22Rv1 (cell line): ENCODE data around the gene FBLIM1.

Experiments
- H3K27ac ChIP-seq: fragments of 450-650 bp; 2 replicates; pipeline ENCODE4 v1.5.1; 2017
- ZFX ChIP-seq: fragments of 450-650 bp; IDR thresholded peaks from 2 replicates; pipeline ENCODE4 v1.6.1; 2017; ENCODE audit warnings: antibody characterized with exemption, borderline replicate concordance
- TF ChIP-seq, protein P1 (sequence below): fragments of 450-650 bp; IDR thresholded peaks from 2 replicates; pipeline ENCODE4 v1.5.1; 2017; ENCODE audit warnings: mild to moderate bottlenecking

FBLIM1 gene

DNA sequence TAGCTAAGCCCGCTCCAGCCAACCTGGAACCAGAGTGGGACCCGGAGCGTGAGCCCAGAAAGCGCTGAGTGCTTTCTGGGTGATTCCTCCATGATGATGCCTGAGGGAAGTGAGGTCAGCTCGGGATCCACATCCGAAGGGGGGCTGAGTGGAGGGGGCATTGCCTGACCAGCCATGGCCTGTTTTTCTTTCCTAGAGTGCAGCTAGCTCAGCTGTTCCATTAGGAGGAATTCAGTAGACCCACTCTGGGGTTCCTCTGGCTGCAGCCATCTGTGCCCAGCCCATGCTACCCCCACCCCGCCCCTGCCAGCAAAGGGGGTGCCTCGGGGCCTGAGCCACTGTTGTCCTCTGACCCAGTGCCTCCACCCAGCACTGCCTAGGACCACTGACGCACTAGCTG, 32.1 kb upstream of the FBLIM1 start:
- H3K27ac ChIP-seq = no peak overlapping the region
- TF ChIP-seq, protein P1, sequence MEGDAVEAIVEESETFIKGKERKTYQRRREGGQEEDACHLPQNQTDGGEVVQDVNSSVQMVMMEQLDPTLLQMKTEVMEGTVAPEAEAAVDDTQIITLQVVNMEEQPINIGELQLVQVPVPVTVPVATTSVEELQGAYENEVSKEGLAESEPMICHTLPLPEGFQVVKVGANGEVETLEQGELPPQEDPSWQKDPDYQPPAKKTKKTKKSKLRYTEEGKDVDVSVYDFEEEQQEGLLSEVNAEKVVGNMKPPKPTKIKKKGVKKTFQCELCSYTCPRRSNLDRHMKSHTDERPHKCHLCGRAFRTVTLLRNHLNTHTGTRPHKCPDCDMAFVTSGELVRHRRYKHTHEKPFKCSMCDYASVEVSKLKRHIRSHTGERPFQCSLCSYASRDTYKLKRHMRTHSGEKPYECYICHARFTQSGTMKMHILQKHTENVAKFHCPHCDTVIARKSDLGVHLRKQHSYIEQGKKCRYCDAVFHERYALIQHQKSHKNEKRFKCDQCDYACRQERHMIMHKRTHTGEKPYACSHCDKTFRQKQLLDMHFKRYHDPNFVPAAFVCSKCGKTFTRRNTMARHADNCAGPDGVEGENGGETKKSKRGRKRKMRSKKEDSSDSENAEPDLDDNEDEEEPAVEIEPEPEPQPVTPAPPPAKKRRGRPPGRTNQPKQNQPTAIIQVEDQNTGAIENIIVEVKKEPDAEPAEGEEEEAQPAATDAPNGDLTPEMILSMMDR = no peak
- TF ChIP-seq ZFX = no peak

DNA sequence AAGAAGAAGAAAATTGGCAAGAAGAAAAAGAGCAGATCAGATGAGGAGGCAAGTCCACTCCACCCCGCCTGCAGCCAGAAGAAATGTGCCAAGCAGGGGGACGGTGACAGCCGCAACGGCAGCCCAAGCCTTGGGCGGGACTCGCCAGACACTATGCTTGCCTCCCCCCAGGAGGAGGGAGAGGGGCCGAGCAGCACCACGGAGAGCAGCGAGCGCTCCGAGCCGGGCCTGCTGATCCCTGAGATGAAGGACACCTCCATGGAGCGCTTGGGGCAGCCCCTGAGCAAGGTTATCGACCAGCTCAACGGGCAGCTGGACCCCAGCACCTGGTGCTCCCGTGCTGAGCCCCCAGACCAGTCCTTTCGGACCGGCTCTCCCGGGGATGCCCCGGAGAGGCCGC, 31.6 kb upstream of the FBLIM1 start:
- no peak for TF ChIP-seq ZFX
- H3K27ac ChIP-seq = no peak overlapping the region

DNA sequence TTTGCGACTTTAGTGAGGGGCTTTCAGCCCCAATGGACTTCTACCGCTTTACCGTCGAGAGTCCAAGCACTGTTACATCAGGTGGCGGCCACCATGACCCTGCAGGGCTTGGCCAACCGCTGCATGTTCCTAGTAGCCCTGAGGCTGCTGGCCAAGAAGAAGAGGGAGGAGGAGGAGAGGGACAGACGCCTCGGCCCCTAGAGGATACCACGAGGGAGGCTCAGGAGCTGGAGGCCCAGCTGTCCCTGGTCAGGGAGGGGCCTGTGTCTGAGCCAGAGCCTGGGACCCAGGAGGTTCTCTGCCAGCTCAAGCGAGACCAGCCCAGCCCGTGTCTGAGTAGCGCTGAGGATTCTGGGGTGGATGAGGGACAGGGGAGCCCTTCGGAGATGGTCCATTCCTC, 31.2 kb upstream of the FBLIM1 start:
- no peak overlapping the region for H3K27ac ChIP-seq
- no peak for TF ChIP-seq ZFX
- TF ChIP-seq, protein P1 = no peak

DNA sequence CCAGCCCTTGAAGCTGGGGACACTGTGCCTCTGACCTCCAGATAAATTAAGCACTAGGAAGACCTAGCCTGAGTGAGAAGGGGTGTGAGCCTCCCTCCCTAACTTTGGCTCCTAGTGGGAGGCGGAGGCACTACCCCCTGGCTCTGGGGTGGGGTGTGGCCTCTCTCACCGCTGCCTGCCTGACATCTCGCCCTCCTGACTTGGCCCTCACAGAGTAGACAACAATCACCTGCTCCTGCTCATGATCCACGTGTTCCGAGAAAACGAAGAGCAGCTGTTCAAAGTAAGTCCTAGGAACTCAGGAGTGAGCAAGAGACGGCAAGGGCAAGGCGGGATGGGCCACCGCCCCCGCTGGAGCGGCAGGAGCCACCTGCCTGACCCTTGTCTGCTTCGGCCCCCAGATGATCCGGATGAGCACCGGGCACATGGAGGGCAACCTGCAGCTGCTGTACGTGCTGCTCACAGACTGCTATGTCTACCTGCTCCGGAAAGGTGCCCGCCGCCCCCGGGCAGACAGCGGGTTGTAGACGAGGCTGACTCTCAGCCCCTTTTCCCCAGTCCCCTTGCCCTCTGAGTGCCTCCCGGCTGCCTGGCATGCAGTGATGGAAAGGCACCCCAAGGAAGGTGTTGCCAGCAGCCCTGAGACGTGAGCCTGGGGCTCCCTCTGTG, 30.6 kb upstream of the FBLIM1 start:
- TF ChIP-seq, protein P1 = no peak
- no peak for TF ChIP-seq ZFX

DNA sequence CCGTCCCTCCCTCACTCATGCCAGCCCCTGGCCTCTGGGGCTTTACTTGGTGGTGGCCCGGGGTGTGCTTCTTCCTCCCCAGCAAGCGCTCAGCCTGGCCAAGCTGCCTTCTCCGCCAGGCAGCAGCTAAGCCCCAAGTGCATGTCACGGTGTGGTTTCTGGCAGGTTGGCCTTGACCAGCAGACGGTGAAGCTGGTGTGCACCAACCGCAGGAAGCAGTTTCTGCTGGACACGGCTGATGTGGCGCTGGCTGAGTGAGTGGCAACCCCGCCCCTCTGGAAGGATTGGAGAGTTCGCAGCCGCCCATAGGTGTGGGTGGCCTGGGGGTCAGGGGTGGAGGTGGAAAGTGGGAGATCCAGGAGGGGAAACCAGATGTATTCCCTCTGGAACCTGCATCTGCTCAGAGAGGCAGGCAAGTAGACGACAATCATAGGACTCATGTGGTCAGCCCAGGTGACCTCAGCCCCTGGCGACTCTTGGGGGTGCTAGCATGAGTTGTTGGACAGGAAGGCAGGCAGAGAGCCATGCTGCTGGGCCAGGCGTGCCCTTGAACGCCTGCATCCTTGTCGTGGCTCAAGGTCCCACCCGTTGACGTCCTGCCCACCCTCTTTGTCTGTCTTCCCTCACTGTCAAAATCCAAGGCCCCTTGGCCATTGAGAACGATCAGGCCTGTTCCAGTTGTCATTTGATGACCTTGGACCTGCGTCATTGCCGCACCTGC, 29.5 kb upstream of the FBLIM1 start:
- 0 out of 2 replicates have a peak overlapping the region, but pooled peaks have one; percentile 18 for H3K27ac ChIP-seq
- TF ChIP-seq, protein P1 = no peak
- no peak for TF ChIP-seq ZFX

More for the DNA sequence above, 30.6 kb upstream of the FBLIM1 start:
- H3K27ac ChIP-seq = no peak overlapping the region

DNA sequence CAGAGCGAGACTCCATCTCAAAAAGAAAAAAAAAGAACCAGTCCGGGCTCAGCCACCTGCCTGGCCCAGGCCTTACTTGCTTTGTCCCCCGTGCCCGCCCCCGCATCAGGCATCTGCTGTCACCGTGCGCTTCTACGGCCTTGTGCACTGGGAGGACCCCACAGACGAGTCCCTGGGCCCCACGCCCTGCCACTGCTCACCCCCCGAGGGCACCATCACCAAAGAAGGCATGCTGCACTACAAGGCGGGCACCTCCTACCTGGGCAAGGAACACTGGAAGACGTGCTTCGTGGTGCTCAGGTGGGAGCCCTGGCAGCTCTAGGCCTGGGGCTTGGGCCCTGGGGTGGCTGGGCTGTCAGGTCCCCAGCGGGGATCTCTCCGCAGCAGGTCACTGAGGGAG, 28.2 kb upstream of the FBLIM1 start:
- no peak for TF ChIP-seq ZFX
- TF ChIP-seq, protein P1 = no peak
- H3K27ac ChIP-seq = no peak overlapping the region

DNA sequence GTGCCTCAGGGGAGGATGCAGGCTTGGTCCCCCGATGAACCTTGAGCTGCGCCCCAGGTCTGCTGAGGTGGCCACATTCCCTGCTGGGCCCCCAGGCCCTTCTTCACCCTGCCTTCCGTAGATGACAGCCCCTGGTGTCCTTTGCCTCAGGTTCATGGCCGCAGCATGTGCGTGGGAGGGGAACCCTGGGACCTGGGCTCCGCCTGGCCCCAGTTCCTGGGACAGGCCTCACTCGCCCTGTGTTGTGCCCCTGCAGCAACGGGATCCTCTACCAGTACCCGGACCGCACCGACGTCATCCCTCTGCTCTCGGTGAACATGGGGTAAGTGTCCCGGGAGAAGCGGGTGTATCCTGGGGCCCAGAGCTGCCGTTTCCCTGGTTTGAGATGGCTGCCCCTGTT, 27.7 kb upstream of the FBLIM1 start:
- H3K27ac ChIP-seq = no peak overlapping the region
- TF ChIP-seq ZFX = no peak
- TF ChIP-seq, protein P1 = no peak
